A673 (cell line): Measurements from ENCODE around the gene BPHL. TPM values are rescaled to one million over a fixed set of nuclear protein-coding genes. Genes with fewer than 3 reads are reported as not detected.

Experiments used
- BruUV-seq: library from RNA; stranded (reverse); fragments of 400-500 nt; replicated peaks from 2 replicates; lab custom pipeline; 2021; lab: Mats Ljungman, UMichigan
- CTCF ChIA-PET: fragments of 300-600 bp; sonication (Branson Sonifier 250); formaldehyde crosslinking; loops from one replicate; lab custom pipeline; 2022; ENCODE audit warnings: antibody characterized with exemption; lab: Charles Lee
- POLR2A ChIA-PET: fragments of 300-600 bp; sonication (Branson Sonifier 250); formaldehyde crosslinking; loops from one replicate; lab custom pipeline; 2022; ENCODE audit warnings: antibody characterized with exemption; ENCODE audit not compliant: low non-redundant PET; lab: Charles Lee
- DNase-seq: peaks from one replicate; pipeline ENCODE4 v3.0.0-alpha.2; 2015; ENCODE audit warnings: low spot score
- H3K27ac ChIP-seq: fragments of 200-600 bp; sonication (generic); 2 replicates; pipeline ENCODE4 v1.5.1; 2016; ENCODE audit warnings: mixed run types, low read depth, mild to moderate bottlenecking, mixed read lengths, antibody characterized with exemption, low read length; ENCODE audit not compliant: poor library complexity, severe bottlenecking
- H3K27me3 ChIP-seq: fragments of 200-600 bp; sonication (generic); replicated peaks from 2 replicates; pipeline ENCODE4 v1.6.1; 2017; ENCODE audit warnings: mixed run types, low read depth, mild to moderate bottlenecking, mixed read lengths, antibody characterized with exemption, low read length; ENCODE audit not compliant: insufficient read depth, poor library complexity
- H3K36me3 ChIP-seq: fragments of 200-600 bp; sonication (generic); 2 replicates; pipeline ENCODE4 v1.6.1; 2016; ENCODE audit warnings: mixed run types, mild to moderate bottlenecking, mixed read lengths, antibody characterized with exemption, low read length; ENCODE audit not compliant: insufficient read depth, poor library complexity, severe bottlenecking
- H3K4me1 ChIP-seq: fragments of 200-600 bp; sonication (generic); 2 replicates; pipeline ENCODE4 v1.6.1; 2017; ENCODE audit warnings: mixed run types, mild to moderate bottlenecking, mixed read lengths, antibody characterized with exemption, low read length; ENCODE audit not compliant: insufficient read depth, poor library complexity, severe bottlenecking
- H3K4me3 ChIP-seq: fragments of 200-600 bp; sonication (generic); 2 replicates; pipeline ENCODE4 v1.5.1; 2016; ENCODE audit warnings: low read depth, mixed run types, mild to moderate bottlenecking, mixed read lengths, low read length; ENCODE audit not compliant: poor library complexity, severe bottlenecking
- H3K9me3 ChIP-seq: fragments of 200-600 bp; sonication (generic); 2 replicates; pipeline ENCODE4 v1.6.1; 2016; ENCODE audit warnings: mixed run types, low read depth, mild to moderate bottlenecking, mixed read lengths, antibody characterized with exemption, low read length; ENCODE audit not compliant: poor library complexity, severe bottlenecking
- CTCF ChIP-seq: fragments of 300-800, 200-600 bp; sonication (generic); conservative IDR thresholded peaks from 2 replicates; pipeline ENCODE4 v1.5.1; 2017; ENCODE audit warnings: low read depth, mild to moderate bottlenecking, antibody characterized with exemption, low read length, moderate library complexity, mixed read lengths
- EZH2 ChIP-seq: fragments of 200-600 bp; sonication (generic); IDR thresholded peaks from 2 replicates; pipeline ENCODE4 v1.6.1; 2017; ENCODE audit warnings: borderline replicate concordance, low read depth, mild to moderate bottlenecking, mixed read lengths, antibody characterized with exemption, low read length; ENCODE audit not compliant: poor library complexity, severe bottlenecking
- intact Hi-C: fragments of 100-400 bp; cut with micrococcal nuclease; formaldehyde crosslinking; loops from one replicate; pipeline ENCODE4 v1.10.0; 2022; ENCODE audit not compliant: unreplicated experiment
- total RNA-seq: library from RNA; stranded (reverse); gene quantifications from 2 replicates; pipeline ENCODE4 v1.2.3, GENCODE V29; 2021

Gene BPHL
- total RNA-seq, 1 experiment from 2014 or later, result 30.8 TPM

GRCh38 chr6:3181105-3181504, 62.6 kb downstream of the BPHL start:
- TF ChIP-seq EZH2 (no peak), CTCF (no peak)
- no peaks in the 10 kb centered on the region for H3K36me3 ChIP-seq
- POLR2A ChIA-PET, result no interaction called here
- DNase-seq, result no peak
- no peaks in the 10 kb centered on the region for H3K9me3 ChIP-seq
- intact Hi-C loops, result no loop called here
- no peaks in the 10 kb centered on the region for H3K4me1 ChIP-seq
- no peaks in the 10 kb centered on the region for H3K27me3 ChIP-seq
- CTCF ChIA-PET, result no interaction called here
- no peak overlapping the region for H3K4me3 ChIP-seq
- no TSS peak for BruUV-seq
- no peak overlapping the region for H3K27ac ChIP-seq

GRCh38 chr6:3183066-3183465, 64.6 kb downstream of the BPHL start:
- no peak overlapping the region for H3K4me3 ChIP-seq
- TF ChIP-seq CTCF, result no peak
- no peak for DNase-seq
- H3K36me3 ChIP-seq, result no peaks in the 10 kb centered on the region
- BruUV-seq, result no TSS peak
- ChIA-PET POLR2A (no interaction called here), CTCF (no interaction called here)
- intact Hi-C loops, result no loop called here
- no peaks in the 10 kb centered on the region for H3K4me1 ChIP-seq
- H3K27me3 ChIP-seq, result no peaks in the 10 kb centered on the region
- no peak overlapping the region for H3K27ac ChIP-seq
- H3K9me3 ChIP-seq, result no peaks in the 10 kb centered on the region

- intact Hi-C loops, result no loop called here
- TF ChIP-seq CTCF (no peak), EZH2 (no peak)
- ChIA-PET POLR2A (interaction anchor here (0.6 kb wide), 1 partner anchor 9 kb away, joined by 3 read pairs; no protein-coding TSS in a partner anchor), CTCF (no interaction called here)
- Histone ChIP-seq H3K27ac (no peak overlapping the region), H3K36me3 (no peaks in the 10 kb centered on the region), H3K9me3 (no peaks in the 10 kb centered on the region), H3K27me3 (no peaks in the 10 kb centered on the region), H3K4me1 (no peaks in the 10 kb centered on the region), H3K4me3 (no peak overlapping the region)
- no TSS peak for BruUV-seq
- DNase-seq, result no peak
These were observed 68.5 kb downstream of the BPHL start for GRCh38 chr6:3186974-3187382.
